Raji (cell line): Measurements from ENCODE around the gene SLC24A4.

Experiments
- POLR2A ChIP-seq: IDR thresholded peaks from 2 replicates; pipeline ENCODE4 v1.6.1; 2011; ENCODE audit warnings: low read depth, low read length, control low read depth; ENCODE audit not compliant: insufficient read depth

Gene SLC24A4

GRCh38 chr14:92339426-92339825, 16.5 kb downstream of the SLC24A4 start:
- TF ChIP-seq POLR2A, result no peak

DNA sequence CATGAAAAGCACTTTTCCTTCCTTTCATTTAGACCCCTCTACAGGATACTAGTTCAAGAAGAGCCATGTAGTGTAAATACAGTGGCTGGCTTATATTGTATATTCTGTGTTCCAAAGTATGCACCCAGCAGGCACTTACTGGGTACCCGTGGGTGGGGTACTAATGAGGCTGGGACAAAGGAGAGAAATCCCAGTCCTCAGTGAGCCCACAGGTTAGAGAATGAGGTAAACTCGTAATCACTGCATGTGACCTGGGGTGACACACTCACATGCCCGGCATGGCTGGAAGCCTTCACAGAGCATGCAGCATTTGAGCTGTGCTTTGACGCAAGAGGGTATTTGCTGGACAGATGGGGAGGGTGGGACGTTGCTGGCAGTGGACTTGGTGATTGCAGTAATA, 17.1 kb downstream of the SLC24A4 start:
- no peak for TF ChIP-seq POLR2A

GRCh38 chr14:92340931-92341330, 18.0 kb downstream of the SLC24A4 start:
- TF ChIP-seq POLR2A, result no peak

DNA sequence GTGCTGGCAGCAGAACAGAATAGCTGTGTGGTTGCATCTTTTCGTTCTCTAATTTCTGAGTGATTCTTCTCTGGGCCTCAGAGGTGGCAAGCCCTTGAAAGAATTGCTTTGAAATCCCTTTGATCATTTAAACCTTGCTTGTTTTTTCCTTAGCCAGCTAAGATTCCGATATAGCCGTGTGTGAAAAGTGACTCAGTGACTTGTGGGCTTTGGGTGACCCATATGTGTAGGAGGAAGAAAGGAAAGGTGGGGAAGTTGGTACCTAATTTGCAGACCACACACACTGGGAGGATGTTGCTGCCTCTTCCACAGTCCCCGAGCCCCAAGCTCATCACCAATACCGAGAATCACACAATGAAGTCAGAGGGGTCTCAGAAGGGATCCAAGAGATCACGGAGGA, 18.8 kb downstream of the SLC24A4 start:
- no peak for TF ChIP-seq POLR2A

DNA sequence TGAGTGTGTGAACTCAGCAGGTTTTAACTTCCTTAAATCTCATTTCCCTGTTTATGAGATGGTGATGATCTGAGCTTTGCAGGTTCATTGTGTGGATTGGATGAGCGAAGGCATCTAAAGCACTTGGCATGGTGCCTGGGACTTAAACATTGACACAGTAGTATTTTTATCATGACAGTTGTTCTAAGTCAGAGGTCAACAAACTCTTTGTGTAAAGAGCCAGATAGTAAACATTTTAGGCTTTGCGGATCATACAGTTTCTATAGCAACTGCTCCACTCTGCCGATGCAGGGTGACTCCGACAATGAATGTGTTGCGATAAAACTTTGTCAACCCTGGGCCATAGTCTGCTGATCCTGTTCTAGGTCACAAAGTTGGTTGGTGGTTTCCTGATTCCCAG, 25.2 kb downstream of the SLC24A4 start:
- no peak for TF ChIP-seq POLR2A

GRCh38 chr14:92351750-92352149, 28.8 kb downstream of the SLC24A4 start:
- TF ChIP-seq POLR2A, result no peak

DNA sequence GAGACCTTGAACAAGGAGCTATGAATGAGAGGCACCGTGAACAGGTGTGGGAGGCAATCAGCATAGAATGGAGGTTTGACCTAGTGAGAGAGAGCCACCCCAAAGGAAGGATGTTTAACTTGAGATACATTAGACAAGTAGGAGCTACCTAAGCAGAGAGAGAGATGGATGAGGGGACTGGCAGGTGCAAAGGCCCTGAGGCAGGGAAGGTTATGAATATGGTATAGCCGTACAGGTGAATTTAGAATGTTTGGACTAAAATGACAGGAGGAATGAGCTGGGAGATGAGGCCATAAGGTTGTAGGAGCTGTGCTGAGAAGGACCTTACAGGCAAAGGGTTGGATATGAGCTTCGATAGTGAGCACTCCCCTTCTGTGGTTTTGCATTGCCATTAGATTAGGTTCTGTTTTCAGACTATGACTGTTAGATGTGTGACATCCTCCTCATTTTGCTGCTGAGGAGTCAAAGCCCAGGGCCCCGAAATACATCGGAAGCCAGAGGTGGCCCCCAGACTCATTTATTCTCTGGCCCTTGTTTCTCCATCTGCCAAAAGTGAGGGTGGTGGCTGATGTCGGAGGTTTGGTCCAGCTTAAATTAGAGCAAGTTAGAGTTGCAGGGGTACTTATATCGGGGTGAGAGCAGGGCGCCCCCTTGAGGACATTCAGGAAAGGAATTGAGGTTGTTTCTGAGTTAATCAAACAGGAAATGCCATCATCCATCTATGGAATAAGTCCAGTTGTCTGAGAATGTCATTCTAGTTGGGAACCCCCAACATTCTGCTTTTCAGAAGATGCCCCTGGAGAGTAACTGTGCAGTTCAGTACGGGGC, 29.4 kb downstream of the SLC24A4 start:
- no peak for TF ChIP-seq POLR2A

DNA sequence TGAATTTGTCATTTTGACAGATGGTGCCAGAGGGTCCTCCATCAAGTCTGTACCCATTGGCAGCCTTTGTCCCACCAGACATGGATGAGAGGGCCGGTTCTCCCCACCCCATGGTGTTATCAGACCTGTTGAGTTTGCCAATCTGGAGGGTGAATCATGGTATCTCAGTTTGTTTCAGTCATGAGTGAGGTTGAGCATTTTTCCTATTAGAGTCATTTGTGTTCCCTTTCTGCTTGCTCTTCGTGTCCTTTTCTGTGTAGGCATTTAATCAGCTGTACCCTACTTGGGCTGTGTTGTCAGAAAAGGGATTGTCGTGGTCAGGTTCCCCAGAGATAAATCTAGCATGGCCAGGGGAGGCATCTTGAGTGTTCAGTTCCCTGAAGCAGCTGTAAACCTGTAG, 30.5 kb downstream of the SLC24A4 start:
- TF ChIP-seq POLR2A, result no peak

GRCh38 chr14:92356677-92357076, 33.7 kb downstream of the SLC24A4 start:
- TF ChIP-seq POLR2A, result no peak

DNA sequence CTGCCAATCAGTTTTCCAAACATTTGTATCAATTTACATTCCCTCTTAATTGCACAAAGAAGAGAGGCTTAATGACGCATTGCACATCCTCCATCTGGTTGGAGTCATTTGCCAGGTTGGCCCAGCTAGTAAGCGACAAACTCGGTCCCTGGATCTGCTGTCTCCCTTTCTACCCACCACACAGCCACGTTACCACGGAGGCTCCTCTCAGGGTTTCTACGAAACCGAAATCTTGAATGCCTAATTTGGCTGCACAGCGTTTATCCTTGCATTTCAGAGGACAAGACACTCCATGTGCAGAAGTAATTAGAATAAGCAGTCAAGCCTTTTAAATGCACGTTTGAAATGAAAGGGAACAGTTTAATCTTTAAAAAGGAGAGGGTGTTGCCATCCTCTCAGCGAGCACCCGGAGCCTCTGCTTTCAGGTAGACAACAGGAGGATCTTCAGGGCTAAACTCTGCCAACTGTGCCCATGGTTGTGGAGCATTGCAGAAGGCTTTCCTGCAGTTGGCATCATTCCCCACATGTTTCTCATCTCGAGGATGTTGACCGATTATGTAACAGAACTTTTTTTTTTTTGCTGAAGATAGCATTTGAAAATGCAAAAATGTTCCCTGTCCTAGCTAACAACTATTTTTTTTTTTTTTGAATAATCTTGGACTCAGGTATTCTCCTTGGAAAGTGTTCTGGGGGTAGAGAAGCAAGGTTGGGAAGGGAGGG, 37.8 kb downstream of the SLC24A4 start:
- no peak for TF ChIP-seq POLR2A

GRCh38 chr14:92362781-92363235, 39.8 kb downstream of the SLC24A4 start:
- no peak for TF ChIP-seq POLR2A

DNA sequence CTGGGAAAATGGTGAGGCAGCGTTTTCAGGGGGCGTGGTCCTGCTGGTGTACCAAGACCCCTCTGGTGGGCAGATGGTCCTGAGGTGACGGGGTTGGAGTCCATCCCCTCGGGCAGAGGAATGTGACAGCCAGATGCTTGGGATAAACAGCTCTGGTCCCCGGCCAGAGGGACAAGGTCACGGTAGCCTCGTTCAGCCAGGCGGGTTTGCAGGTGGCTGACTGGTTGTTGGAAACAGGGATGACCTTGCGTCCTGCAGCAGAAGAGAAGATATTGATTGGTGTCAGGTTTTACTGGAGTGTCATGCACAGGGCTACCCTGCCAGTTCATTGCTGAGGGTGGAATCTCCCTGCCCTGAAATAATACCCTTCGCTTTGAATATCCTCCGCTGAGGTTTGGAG, 43.3 kb downstream of the SLC24A4 start:
- no peak for TF ChIP-seq POLR2A

- TF ChIP-seq POLR2A, result no peak
Observed at GRCh38 chr14:92368001-92368400, 45.0 kb downstream of the SLC24A4 start.

DNA sequence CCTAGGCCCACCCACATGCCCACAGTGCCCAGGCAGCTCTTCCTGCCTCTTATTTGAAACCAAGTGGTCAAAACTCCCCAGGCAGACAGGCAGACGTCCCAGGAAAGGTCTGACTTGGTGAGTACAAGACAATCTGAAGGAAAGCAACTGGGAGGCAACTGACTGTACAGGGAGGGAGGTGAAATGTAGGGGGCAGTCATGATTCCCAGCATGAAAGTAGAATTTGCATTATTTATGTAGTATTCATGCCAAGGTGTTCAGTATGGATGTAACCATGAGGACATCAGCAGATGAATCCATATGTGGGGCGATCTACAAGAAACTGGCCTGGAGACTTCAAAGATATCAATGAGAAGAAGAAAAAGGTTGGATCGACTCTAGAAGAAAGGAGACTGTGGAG, 46.1 kb downstream of the SLC24A4 start:
- no peak for TF ChIP-seq POLR2A

GRCh38 chr14:92372230-92372629, 49.3 kb downstream of the SLC24A4 start:
- no peak for TF ChIP-seq POLR2A

GRCh38 chr14:92373336-92373735, 50.4 kb downstream of the SLC24A4 start:
- TF ChIP-seq POLR2A, result no peak
